Stimulated activated naive CD4-positive, alpha-beta T cell (primary cell): ENCODE data around the gene LILRB4.
"Not testable (repeated sequence)": the region's sequence is repeated elsewhere in the genome, so short reads cannot be mapped to it uniquely, and the experiment has no call there.

ENCODE experiments used
- DNase-seq, 6 experiments: peaks; one replicate each; lab custom pipeline; 2025; lab: John Stamatoyannopoulos, UW

Gene LILRB4

DNA sequence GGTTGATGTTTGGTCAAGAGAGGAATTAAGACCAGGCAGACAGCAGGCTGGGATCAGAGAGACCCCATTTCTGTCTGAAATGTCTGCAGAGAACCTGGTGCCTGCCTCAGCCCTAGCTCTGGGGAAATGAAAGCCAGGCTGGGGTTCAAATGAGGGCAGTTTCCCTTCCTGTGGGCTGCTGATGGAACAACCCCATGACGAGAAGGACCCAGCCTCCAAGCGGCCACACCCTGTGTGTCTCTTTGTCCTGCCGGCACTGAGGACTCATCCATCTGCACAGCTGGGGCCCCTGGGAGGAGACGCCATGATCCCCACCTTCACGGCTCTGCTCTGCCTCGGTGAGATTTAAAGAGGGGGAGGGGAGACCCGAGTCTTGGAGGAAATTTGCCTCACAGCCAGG, at the start of gene LILRB4:
Gene LILRB4, plus strand, starts transcription at position 256 of the 400 bp plus-strand sequence. Its CDS starts 49 bp downstream, at position 305.
- no peak for DNase-seq

DNA sequence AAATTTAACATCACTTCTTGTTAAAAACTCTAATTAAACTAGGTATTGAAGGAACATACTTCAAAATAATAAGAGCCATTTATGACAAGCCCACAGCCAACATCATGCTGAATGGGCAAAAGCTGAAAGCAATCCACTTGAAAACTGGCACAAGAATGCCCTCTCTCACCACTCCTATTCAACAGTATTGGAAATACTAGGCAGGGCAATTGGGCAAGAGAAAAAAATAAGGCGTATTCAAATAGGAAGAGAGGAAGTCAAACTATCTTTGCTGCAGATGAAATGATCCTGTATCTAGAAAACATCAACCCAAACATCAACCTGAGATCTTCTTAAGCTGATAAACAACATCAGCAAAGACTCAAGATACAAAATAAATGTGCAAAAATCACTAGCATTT, 48.1 kb upstream of the LILRB4 start:
- DNase-seq, result no peak

DNA sequence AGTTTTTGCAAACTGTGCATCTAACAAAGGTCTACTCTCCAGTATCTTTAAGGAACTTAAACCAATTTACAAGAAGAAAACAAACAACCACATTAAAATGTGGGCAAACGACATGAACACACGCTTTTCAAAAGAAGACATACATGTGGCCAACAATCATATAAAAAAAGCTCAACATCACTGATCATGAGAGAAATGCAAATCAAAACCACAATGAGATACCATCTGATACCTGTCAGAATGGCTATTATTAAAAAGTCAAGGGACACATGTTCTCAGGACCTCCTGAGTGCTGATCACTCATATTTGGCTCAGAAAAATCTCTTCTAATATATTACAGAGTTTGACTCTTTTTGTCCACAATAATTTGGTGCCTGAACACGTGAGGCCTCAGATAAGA, 46.7 kb upstream of the LILRB4 start:
- DNase-seq, result no peak

DNA sequence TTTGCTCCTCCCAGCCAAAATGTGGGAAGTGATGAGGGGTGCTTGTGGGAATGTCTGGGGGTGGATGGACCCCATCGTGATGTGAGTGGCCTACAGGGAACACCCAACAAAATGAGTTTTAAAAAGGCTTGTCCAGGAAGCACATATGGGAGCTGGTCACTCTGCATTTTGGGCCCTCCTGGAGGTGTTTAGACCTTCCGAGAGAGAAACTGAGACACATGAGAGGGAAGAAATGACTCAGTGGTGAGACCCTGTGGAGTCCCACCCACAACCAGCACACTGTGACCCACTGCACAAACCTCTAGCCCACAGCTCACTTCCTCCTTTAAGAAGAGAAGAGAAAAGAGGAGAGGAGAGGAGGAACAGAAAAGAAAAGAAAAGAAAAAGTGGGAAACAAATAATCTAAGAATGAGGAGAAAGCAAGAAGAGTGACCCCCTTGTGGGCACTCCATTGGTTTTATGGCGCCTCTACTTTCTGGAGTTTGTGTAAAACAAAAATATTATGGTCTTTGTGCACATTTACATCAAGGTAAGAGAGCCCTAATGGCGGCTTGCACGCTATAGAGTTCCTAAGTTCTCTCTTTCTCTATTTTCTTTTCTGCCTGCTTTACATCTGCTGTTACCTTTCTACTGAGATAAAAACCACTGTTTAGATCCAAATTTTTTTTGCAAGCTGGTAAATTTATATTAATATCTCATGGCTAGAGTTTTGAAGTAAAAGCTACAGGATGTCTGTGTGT, 45.8 kb upstream of the LILRB4 start:
- DNase-seq, result no peak

DNA sequence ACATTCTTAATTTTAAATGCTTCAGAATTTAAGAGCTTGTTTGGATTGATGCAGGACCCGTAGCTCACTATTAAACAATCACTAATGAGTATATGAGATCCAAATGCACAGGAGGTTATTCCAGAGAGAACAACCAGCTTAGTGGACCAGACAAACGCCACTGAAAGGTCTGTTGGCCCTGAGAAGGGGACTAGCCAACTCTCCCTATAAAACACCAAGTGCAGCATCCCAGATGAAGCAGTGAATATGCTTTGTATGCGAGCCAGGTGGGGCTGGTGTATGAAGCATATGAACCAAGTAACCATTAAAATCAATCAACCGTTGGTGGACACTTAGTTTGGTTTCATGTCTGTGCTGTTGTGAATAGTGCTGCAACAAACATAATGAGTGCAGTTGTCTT, 42.3 kb upstream of the LILRB4 start:
- DNase-seq, result no peak

DNA sequence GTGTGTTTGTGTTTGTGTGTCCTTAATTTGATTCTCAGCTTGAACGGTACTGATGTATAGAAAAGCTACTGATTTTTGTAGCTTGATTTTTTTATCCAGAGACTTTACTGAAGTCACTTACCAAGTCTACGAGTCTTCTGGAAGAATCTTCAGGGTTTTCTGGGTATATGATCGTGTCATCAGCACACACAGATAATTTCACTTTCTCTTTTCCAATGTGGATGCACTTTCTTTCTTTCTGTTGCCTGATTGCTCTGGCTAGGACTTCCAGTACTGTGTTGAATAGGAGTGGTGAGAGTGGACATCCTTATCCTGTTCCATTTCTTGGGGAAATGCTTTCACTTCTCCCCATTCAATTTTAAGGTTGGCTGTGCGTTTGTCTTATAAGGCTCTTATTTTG, 40.4 kb upstream of the LILRB4 start:
- DNase-seq, result no peak

DNA sequence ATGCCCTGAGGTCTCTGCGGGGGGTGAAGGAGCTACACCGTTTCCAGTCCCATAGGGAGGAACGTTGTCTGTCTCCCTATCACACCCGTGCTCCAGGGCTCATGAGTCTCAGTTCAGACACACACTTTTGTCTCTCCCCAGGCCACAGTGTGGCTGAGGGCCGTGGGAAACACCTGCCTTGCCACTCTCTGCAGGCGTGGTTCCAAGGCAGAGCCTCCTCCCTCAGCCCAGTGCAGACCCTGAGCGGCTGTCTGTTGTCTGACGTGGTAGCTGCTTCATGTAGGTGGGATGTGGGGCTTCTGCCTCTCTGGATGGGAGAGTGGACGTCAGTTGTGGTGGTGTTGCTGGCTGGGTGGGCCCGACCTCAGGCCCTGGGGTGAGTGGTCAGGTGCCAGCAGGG, 38.6 kb upstream of the LILRB4 start:
- DNase-seq, result not testable (repeated sequence)

DNA sequence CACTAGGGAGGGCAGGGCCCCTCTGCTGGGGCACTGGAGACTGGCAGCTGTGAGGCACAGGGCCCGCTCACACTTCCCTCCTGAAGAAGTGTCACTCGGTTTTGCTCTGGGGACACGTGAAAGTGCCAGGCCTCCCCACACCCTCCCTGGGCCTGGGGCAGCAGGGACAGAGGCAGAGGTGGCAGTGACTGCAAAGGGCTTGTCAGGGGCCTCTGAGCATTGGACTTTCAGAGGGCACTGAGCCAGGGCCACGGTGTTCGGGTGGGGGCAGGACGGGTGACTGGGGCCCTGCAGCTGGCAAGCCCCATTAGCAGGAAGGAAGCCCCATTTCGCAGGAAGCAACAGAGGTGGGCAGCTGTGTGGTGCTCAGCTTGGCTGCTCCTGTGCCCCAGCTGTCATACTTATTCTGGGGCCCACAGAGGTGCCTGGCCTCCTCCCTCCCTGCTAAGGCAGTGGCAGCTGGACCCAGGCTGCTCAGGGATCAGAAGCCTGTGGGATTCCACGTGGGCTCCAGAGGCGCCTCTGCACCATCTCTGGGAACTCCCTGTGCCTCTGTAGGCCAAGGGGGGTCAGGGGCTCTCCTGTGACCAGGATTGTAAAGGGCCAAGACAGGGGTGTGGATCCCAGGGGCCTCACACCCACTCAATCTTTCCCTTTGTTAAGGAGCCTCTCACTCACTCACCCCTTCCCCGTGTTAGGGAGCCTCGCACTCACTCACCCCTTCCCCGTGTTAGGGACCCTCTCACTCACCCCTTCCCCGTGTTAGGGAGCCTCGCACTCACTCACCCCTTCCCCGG, 37.7 kb upstream of the LILRB4 start:
- not testable (repeated sequence) for DNase-seq

DNA sequence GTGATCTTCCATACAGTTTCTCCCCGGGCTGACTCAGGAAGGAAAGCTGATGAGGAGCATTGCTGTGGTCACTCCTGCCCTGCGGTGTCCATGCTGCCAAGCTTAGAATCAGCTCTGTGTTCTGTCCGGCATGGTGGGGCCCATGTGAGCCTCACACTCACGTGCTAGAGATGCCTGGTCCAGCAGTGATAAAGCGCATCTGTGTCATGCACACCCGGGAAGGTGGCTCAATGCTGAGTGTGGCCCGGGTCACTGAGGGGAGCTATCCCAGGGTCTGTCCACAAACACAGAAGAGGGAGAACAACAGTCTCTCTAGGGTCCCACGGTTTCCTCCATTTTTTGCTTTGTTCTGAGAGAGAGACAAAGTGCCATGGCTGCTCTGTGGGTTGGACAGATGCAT, 36.0 kb upstream of the LILRB4 start:
- DNase-seq, result no peak

DNA sequence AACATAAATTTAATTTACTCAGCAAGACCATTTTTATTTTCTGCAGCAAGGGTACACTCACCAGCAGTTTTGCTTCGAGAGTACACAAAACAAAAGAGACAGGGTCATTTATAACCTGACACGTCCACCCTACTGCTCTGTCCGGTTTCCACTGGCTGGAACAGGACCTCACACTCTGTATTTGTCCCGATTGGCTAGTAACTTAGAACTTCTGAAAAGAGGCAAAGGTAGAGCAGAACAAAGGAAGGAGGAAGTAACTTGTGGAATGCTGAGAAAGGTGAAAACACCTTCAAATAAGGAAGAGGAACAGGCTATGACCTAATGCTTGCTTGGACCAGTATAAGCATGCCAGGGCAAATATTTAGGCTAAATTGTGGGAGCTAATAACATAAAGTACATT, 34.9 kb upstream of the LILRB4 start:
- not testable (repeated sequence) for DNase-seq

DNA sequence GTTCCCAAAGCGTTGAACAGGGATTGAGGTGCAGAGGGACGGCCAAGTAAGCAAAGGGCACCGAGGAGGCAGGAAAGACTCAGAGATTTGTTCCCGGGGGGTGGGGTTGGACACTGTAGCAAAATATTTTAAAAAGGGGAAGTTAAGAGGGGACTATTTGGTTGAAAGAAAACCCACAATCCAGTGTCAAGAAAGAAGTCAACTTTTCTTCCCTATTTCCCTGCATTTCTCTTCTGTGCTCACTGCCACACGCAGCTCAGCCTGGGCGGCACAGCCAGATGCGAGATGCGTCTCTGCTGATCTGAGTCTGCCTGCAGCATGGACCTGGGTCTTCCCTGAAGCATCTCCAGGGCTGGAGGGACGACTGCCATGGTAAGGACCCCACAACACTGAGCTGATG, 32.5 kb upstream of the LILRB4 start, which contains the start of gene LILRB1:
Gene LILRB1, plus strand, starts transcription at position 223 of the 400 bp plus-strand sequence. CDS start 590 bp downstream, outside the sequence.
- not testable (repeated sequence) for DNase-seq

DNA sequence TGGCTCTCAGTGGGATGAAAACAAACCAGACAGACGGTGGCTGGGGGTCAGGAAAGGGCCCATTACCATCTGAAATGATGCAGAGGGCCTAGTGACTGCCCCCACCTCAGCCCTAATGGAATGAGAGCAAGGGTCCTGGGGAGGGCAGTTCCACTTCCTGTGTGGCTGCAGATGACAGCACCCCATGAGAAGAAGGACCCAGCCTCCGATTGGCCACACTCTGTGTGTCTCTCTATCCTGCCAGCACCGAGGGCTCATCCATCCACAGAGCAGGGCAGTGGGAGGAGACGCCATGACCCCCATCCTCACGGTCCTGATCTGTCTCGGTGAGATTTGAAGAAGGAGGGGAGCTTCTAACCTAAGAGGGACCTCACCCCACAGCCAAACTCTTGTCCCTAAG, 32.0 kb upstream of the LILRB4 start:
- DNase-seq, result no peak

DNA sequence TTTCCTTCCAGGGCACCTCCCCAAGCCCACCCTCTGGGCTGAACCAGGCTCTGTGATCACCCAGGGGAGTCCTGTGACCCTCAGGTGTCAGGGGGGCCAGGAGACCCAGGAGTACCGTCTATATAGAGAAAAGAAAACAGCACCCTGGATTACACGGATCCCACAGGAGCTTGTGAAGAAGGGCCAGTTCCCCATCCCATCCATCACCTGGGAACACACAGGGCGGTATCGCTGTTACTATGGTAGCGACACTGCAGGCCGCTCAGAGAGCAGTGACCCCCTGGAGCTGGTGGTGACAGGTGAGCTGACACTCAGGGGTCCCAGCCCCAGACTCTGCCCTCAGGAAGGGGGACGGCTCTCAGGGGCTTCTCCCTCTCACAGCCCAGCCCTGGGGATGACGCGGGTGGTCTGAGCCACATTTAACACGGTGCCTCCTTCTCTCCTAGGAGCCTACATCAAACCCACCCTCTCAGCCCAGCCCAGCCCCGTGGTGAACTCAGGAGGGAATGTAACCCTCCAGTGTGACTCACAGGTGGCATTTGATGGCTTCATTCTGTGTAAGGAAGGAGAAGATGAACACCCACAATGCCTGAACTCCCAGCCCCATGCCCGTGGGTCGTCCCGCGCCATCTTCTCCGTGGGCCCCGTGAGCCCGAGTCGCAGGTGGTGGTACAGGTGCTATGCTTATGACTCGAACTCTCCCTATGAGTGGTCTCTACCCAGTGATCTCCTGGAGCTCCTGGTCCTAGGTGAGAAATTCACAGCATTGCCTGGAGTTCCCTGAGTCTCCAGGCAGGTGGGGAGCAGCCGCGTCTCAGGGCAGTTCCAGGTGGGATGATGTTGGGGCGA, 31.1 kb upstream of the LILRB4 start:
- DNase-seq, result not testable (repeated sequence)

DNA sequence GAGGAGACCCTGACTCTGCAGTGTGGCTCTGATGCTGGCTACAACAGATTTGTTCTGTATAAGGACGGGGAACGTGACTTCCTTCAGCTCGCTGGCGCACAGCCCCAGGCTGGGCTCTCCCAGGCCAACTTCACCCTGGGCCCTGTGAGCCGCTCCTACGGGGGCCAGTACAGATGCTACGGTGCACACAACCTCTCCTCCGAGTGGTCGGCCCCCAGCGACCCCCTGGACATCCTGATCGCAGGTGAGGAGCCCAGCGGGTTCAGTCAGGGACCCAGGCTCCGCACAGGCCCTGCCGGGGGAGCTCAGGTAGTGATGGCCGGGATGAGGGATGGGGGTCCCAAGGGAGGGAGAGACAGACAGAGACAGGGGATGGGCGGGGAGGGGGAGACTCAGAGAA, 30.3 kb upstream of the LILRB4 start:
- not testable (repeated sequence) for DNase-seq

DNA sequence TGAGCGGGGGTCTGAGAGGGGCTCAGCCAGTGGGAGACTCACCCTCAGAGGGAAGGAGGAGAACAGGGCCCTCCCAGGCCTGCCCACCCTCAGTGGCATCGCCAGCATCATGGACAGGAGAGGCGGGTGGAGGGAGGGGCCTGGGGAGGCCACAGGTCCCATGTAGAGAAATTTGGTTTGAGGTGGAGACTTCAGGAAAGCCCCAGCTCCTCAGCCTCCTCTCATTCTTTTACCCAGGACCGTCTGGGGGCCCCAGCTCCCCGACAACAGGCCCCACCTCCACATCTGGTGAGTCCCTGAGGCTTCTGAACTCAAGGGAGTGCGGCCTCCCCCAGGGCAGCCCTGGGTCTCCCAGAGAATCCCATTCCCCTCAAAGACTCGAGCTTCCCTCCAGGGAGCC, 29.4 kb upstream of the LILRB4 start:
- DNase-seq, result no peak

DNA sequence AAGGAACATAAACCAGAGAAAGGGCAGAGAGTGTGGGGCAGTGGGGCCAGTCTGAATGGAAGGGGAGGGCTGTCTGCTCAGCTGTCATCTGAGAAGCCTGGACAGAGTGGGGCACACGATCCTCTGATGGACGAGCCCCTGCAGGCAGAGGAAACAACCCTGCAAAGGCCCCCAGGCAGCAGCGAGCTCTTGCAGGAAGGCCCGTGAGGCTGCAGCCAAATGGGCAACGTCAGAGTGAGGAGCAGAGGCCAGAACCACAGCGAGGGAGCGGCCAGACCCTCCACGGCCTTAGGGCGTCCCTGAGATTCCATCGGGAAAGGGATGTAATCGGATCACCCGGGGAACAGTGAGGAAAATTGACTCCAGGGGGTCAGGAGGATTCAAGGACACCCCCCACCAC, 26.7 kb upstream of the LILRB4 start:
- not testable (repeated sequence) for DNase-seq

DNA sequence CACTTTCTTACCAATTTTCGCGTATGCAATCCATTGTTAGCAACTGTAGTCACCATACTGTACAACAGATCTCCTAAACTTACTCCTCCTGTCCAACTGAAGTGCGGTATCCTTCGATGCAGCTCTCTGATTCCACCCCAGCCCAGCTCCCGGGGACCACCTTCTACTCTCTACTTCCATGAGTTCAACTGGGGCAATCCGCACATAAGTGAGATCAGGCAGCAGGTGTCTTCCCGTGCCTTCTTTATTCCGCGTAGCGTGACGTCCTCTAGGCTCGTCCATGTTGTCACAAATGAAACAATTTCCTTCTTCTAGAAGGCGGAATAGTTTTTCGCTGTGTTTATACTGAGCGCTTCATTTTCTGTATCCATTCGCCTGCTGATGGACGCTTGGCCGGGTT, 24.1 kb upstream of the LILRB4 start:
- DNase-seq, result no peak

DNA sequence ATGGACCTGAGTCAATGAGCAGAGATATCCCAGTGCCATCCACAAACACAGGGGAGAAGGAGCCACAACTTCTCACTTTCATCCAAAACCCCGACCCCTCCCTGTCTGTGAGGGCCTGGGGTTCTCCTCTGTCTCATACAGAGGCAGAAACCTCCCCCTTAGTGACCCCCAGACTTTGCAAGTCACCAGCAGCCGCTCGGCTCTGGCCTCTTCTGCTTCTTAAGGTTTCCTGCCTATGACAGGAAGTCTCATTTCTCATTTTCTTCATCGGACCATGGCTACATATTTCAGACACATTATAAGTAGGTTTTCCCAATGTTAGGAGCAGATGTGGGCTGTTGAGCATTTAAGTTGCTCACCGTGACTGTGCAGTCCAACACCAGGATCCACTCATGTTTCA, 19.8 kb upstream of the LILRB4 start:
- DNase-seq, result not testable (repeated sequence)

DNA sequence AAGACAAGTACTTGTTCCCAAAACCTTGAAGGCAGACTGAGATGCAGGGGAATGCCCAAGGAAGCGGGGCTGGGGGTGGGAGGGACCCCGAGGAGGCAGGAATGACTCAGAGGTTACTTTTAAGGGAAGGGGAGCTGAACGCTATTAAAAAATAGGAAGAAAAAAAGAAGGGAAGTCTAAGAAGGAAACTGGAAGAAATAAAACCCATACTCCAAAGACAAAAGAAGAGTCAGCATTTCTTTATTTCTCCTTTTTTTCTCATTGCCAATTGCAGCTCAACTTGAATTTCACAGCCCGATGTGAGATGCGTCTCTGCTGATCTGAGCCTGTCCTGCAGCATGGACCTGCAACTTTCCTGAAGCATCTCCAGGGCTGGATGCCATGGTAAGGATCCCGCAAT, 19.2 kb upstream of the LILRB4 start:
- not testable (repeated sequence) for DNase-seq

DNA sequence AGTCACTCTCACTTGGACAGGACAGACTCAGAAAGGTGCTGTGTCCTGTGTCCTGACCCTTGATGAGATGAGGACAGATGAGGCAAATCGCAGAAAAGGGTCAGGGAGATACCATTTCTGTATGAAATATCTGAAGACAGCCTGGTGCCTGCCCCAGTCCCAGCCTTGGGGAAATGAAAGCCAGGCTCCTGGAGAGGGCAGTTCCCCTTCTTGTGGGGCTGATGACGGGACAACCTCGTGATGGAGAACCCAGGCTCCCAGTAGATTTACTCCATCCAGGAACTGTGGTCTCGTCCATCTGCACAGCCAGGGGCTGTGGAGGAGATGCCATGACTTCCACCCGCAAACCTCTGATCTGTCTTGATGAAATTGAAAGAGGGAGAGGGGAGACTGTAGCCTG, 18.7 kb upstream of the LILRB4 start:
- DNase-seq, result no peak

DNA sequence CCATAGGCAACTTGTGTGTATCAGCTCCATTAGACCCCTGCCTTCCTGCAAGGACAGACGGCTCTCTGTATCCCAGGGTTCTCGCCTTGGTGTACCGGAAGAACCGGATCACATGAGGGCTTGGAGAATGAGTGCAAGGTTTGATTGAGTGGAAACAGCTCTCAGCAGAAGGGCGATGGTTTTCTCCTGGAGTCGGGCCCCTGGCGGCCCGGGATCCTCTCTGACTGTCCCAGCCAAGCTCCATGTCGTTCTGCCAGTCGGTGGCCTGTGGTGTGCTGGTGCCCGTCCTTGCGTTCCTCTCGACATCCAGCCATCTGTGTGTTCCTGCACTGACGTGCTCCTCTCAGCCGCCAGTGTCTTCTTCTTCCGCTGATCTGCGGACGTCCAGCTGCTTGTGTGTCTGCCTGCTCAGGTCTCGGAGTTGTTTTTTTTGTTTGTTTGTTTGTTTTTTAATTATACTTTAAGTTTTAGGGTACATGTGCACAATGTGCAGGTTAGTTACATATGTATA, 16.4 kb upstream of the LILRB4 start:
- DNase-seq, result no peak

DNA sequence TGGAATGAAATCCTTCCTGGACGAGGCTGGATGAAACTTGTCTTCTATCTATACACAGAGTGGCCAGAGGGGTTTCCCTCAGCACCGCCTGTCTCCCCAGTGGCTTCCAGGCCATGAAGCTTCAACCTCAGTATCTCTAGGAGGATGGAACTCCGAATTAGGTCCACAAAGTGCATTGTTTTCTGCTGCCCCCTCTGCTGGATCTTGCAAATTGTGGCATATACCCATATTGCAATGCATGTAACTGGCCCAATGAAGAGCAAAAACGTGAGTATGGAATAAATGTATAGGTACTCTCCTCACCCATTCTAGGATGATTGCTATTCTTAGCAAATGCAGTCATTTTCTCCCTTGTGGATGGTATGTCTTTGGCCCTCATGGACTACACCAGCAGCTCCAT, 14.7 kb upstream of the LILRB4 start:
- no peak for DNase-seq
